Suppressor macrophage (primary cell): ENCODE results near the gene TLX3.
"Not testable (repeated sequence)": the region's sequence is repeated elsewhere in the genome, so short reads cannot be mapped to it uniquely, and the experiment has no call there.

ENCODE experiments used
- DNase-seq, 4 experiments: peaks; one replicate each; pipeline ENCODE4 v3.0.0-alpha.2; 2020 to 2022
- total RNA-seq, 17 experiments: gene quantifications; one replicate each; lab custom pipeline; 2026; ENCODE audit warnings: mixed read lengths in 6 of 17, inconsistent platforms in 3 of 17; lab: John Stamatoyannopoulos, UW

Gene TLX3
- 0 to 0.33 (median 0) reads per million in 17 experiments for total RNA-seq

GRCh38 chr5:171308453-171309275, at the start of gene TLX3:
TLX3 (plus strand) TSS chr5:171309248; CDS start chr5:171309366, 118 bp downstream.
- DNase-seq = no peak

- no peak for DNase-seq
Measured at GRCh38 chr5:171261361-171261760, 47.7 kb upstream of the TLX3 start.

GRCh38 chr5:171261904-171262303, 47.1 kb upstream of the TLX3 start:
- no peak for DNase-seq

GRCh38 chr5:171263181-171263580, 45.9 kb upstream of the TLX3 start:
- DNase-seq = peak in 1 of 4 experiments; percentile 3

- no peak for DNase-seq
Measured at GRCh38 chr5:171264843-171265242, 44.2 kb upstream of the TLX3 start.

- DNase-seq = no peak
Measured at GRCh38 chr5:171268700-171269620, 40.1 kb upstream of the TLX3 start.

GRCh38 chr5:171269717-171270116, 39.3 kb upstream of the TLX3 start:
- no peak for DNase-seq

- DNase-seq = no peak
Measured at GRCh38 chr5:171270136-171270535, 38.9 kb upstream of the TLX3 start.

- DNase-seq = no peak
Measured at GRCh38 chr5:171271798-171272197, 37.2 kb upstream of the TLX3 start.

GRCh38 chr5:171272996-171273970, 35.8 kb upstream of the TLX3 start:
- peak; percentile 6 to 33 (median 15) for DNase-seq

- no peak for DNase-seq
Measured at GRCh38 chr5:171275841-171276544, 33.1 kb upstream of the TLX3 start.

GRCh38 chr5:171283753-171284152, 25.3 kb upstream of the TLX3 start:
- DNase-seq = no peak

GRCh38 chr5:171285465-171285864, 23.6 kb upstream of the TLX3 start:
- DNase-seq = no peak

GRCh38 chr5:171288066-171288465, 21.0 kb upstream of the TLX3 start:
- DNase-seq = no peak

GRCh38 chr5:171291371-171291770, 17.7 kb upstream of the TLX3 start:
- DNase-seq = no peak

- DNase-seq = no peak
Measured at GRCh38 chr5:171295299-171295698, 13.7 kb upstream of the TLX3 start.

- DNase-seq = no peak
Measured at GRCh38 chr5:171295801-171296200, 13.2 kb upstream of the TLX3 start.

GRCh38 chr5:171297941-171298340, 11.1 kb upstream of the TLX3 start:
- not testable (repeated sequence) for DNase-seq

GRCh38 chr5:171299228-171299627, 9.8 kb upstream of the TLX3 start:
- DNase-seq = no peak

- no peak for DNase-seq
Measured at GRCh38 chr5:171299851-171300250, 9.2 kb upstream of the TLX3 start.

GRCh38 chr5:171300358-171300757, 8.7 kb upstream of the TLX3 start:
- no peak for DNase-seq

- DNase-seq = no peak
Measured at GRCh38 chr5:171306166-171306565, 2.9 kb upstream of the TLX3 start.
